ENCODE results near the gene ZNF275. TPM values are rescaled to one million over a fixed set of nuclear protein-coding genes. Genes with fewer than 3 reads are reported as not detected.

ZNF275 gene
- total RNA-seq, 1 experiment from 2014 or later, result 5.0 TPM

GRCh38 chrX:153336121-153336894 is 2.4 kb downstream of the ZNF275 start:
- no peaks in the 10 kb centered on the region for H3K27me3 ChIP-seq (ENCODE audit: control insufficient read depth, insufficient read depth, low read length)
- no TSS peak for BruUV-seq (replicated peaks)
- POLR2A ChIA-PET, result interaction anchor here (0.5 kb wide), 1 partner anchor 37 kb away, joined by 5 read pairs; no protein-coding TSS in a partner anchor
- H3K27ac ChIP-seq (ENCODE audit: low read length), result no peak overlapping the region
- H3K4me1 ChIP-seq (ENCODE audit: control insufficient read depth, insufficient read depth, low read length), result no peaks in the 10 kb centered on the region
- H3K36me3 ChIP-seq (ENCODE audit: control insufficient read depth, insufficient read depth, low read length), result no peaks in the 10 kb centered on the region
- H3K4me3 ChIP-seq (ENCODE audit: low read depth in 2 of 2, low read length in 2 of 2), result no peak overlapping the region
- CTCF ChIA-PET, result no interaction called here
- H3K9me3 ChIP-seq (ENCODE audit: control insufficient read depth, insufficient read depth, low read depth, low read length), result no peaks in the 10 kb centered on the region
- DNase-seq (ENCODE audit: low read depth, low spot score) (no peak), ATAC-seq (no peak)
- intact Hi-C loops (cut with micrococcal nuclease; ENCODE audit: unreplicated experiment) (no loop called here), in situ Hi-C loops (cut with HindIII; ENCODE audit: low pct_unique_long_range_greater_than_20kb, low sequenced_read_pairs) (no loop called here)
- TF ChIP-seq, protein P1, sequence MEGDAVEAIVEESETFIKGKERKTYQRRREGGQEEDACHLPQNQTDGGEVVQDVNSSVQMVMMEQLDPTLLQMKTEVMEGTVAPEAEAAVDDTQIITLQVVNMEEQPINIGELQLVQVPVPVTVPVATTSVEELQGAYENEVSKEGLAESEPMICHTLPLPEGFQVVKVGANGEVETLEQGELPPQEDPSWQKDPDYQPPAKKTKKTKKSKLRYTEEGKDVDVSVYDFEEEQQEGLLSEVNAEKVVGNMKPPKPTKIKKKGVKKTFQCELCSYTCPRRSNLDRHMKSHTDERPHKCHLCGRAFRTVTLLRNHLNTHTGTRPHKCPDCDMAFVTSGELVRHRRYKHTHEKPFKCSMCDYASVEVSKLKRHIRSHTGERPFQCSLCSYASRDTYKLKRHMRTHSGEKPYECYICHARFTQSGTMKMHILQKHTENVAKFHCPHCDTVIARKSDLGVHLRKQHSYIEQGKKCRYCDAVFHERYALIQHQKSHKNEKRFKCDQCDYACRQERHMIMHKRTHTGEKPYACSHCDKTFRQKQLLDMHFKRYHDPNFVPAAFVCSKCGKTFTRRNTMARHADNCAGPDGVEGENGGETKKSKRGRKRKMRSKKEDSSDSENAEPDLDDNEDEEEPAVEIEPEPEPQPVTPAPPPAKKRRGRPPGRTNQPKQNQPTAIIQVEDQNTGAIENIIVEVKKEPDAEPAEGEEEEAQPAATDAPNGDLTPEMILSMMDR (IDR thresholded peaks at IDR 0.05), result no peak
- TF ChIP-seq REST (IDR thresholded peaks at IDR 0.05; ENCODE audit: insufficient read depth in 1 of 2, low read depth in 2 of 2, low read length in 1 of 2), result no peak
- no peak for TF ChIP-seq SIN3A (IDR thresholded peaks at IDR 0.05; ENCODE audit: borderline replicate concordance, insufficient read depth, low read depth, low read length)
- no peak for TF ChIP-seq POLR2AphosphoS5 (IDR thresholded peaks at IDR 0.05; ENCODE audit: low read depth, low read length)
- TF ChIP-seq TCF7L2 (IDR thresholded peaks at IDR 0.05; ENCODE audit: low read depth, low read length), result no peak

GRCh38 chrX:153336988-153337387 is 3.0 kb downstream of the ZNF275 start:
- BruUV-seq (replicated peaks), result TSS peak; percentile 48
- Histone ChIP-seq H3K4me1 (ENCODE audit: control insufficient read depth, insufficient read depth, low read length) (no peaks in the 10 kb centered on the region), H3K9me3 (ENCODE audit: control insufficient read depth, insufficient read depth, low read depth, low read length) (no peaks in the 10 kb centered on the region), H3K4me3 (ENCODE audit: low read depth in 2 of 2, low read length in 2 of 2) (no peak overlapping the region), H3K36me3 (ENCODE audit: control insufficient read depth, insufficient read depth, low read length) (no peaks in the 10 kb centered on the region), H3K27me3 (ENCODE audit: control insufficient read depth, insufficient read depth, low read length) (no peaks in the 10 kb centered on the region), H3K27ac (ENCODE audit: low read length) (no peak overlapping the region)
- intact Hi-C loops (cut with micrococcal nuclease; ENCODE audit: unreplicated experiment), result no loop called here
- ChIA-PET POLR2A (interaction anchor here (0.5 kb wide), 1 partner anchor 36 kb away, joined by 5 read pairs; no protein-coding TSS in a partner anchor), CTCF (no interaction called here)
- in situ Hi-C loops (cut with HindIII; ENCODE audit: low pct_unique_long_range_greater_than_20kb, low sequenced_read_pairs), result no loop called here
- TF ChIP-seq SIN3A (IDR thresholded peaks at IDR 0.05; ENCODE audit: borderline replicate concordance, insufficient read depth, low read depth, low read length) (no peak), POLR2AphosphoS5 (IDR thresholded peaks at IDR 0.05; ENCODE audit: low read depth, low read length) (no peak), TCF7L2 (IDR thresholded peaks at IDR 0.05; ENCODE audit: low read depth, low read length) (no peak), REST (IDR thresholded peaks at IDR 0.05; ENCODE audit: insufficient read depth in 1 of 2, low read depth in 2 of 2, low read length in 1 of 2) (no peak)
- TF ChIP-seq, protein P1 (IDR thresholded peaks at IDR 0.05), result no peak
- ATAC-seq (no peak), DNase-seq (ENCODE audit: low read depth, low spot score) (no peak)

Measured in Panc1 (cell line).